Stimulated activated CD4-positive, alpha-beta T cell treated with anti-CD3 and anti-CD28 coated beads, Interleukin-2, amount 100 ng/mL, for 24 hours (primary cell): ENCODE measurements around the gene CACNA2D4.
A peak's percentile ranks its signal among the peaks of the same experiment; 100 is the strongest.

ENCODE experiments used
- DNase-seq, 2 donors: peaks; one replicate each; pipeline ENCODE4 v3.0.0-alpha.2; 2020

Gene CACNA2D4

DNA sequence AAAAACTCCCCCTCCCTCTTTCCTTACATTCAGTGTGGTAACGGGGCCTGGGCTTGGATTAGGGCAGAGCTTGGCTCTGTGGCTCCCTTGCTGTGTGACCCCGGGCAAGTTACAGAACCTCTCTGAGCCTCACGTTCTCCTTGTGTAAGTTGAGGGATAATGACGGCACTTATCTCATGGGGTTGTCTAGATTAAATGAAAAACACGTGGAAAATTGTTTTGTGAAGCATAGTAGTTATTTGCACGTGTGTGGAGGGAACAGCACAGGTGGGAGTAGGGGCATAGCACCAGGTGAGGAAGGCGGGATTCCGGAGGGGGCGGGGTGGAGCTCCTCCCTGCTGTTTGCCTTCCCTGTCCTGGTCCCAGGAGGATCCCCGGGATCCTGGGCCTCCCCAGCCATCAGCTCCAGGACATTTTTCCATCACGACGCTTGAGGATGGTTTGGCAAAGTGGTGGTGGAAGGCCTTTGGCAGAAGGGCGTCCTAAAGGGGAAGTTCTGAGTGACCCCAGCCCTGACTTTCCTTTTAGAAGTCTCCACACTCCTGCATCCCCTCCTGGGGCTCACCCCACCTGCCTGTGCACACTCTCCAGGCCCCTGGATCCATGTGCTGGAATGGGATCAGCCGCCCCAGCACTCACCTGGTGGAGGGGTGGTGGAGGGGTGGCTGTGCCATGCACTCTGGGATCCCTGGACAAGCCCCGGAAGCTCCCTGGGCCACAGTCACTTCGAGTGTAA, 75.4 kb downstream of the CACNA2D4 start:
- no peak for DNase-seq

DNA sequence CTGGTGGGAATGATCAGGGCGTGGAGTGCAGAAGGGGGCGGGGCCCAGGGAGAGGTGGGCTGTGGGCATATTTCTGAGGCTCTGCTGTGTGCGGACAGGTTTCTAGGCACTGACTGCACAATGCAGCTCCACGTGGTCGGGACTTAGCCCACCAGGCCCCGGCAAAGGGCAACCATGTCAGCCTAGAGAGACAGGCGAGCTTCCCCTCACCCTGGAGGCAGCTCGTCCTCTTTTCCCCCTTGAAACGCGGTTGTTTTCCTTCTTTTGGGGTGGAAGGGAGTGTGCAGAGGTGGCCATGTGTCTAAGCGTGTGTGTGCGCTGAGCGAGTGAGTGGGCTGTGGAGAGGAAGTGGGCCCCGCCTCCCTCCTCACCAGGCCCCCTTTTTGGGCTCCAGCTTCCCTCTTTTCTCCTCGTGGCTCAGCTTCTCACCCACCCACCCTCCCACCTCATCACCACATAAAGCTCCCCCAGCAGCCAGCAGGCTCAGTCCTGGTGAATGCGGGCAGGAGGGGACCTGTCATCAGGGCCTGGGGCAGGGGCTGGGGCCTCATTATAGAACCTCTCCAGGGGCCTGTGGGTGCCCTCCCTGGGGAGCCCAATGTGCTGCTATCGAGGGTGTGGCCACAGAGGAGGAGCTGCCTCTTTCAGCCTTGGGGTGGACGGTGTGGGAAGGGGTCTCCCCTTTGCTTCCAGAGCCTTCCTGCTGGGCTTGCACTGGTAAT, 76.1 kb downstream of the CACNA2D4 start:
- no peak for DNase-seq

GRCh38 chr12:1841586-1842182, 76.8 kb downstream of the CACNA2D4 start:
- no peak for DNase-seq

DNA sequence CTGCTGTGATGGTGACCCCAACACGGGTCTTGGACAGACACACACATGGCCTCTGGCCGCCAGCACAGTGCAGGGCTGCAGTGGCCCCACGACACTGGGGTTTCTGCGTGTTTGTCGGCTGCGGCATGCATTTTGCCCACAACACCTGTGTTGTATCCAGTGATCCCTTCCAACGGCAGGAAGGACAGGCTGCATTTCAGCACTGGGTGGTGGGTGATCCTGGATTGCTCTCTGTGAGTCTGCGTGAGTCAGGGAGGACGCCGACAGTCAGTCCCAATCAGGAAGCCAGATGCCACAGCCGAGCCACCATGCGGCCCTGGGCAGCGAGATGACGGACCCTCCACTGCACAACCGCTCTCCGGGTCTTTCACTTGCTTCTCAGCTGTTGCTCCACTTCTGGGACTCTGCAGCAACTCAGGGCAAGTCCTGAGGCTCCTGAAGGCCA, 77.4 kb downstream of the CACNA2D4 start:
- DNase-seq, result no peak

DNA sequence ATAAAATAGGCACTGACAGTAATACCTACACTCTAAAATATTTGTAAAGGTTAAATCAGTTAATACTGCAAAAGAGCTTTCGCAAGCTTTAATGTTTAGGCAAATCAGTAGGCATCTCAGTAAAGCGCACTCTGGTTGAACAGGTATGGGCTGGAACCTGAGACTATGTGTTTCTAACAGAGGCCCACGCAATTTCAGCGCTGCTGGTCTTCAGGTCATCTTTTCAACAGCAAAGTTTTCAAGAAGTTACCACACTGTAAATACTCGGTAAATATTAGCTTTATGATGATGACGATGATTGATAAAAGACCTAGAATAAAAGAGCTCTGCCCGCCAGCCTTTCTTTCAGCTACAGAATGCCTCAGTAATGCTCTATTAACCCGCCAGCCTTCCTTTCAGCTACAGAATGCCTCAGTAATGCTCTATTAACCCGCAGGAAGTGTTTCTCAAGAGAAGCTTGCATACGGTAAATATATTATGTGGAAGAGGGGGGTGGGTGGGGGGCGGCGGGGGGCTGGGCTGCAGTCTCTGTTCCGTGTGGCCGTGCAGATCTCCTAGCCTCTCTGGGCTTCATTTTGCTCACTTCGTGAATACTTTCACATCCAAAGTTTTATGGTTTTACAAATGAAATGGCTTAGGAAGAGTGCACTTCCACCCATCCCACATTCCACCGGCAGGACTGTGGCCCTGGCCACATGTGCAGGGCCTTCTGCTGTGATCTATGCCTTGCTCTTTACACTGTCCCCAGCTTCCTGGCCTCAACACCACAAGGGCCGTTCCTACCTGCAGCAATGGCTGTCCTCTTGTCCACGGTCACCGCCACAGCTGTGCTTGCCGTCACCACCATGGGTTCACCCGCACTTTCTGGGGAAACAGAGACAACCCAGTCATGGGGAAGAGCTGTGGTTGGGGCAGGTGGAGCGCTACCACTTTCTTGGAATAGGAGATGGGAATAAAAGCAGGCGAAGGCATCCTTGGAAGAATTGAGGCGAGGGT, 78.2 kb downstream of the CACNA2D4 start:
- no peak for DNase-seq

GRCh38 chr12:1839464-1839863, 79.0 kb downstream of the CACNA2D4 start:
- DNase-seq, result no peak

GRCh38 chr12:1838994-1839365, 79.5 kb downstream of the CACNA2D4 start:
- DNase-seq, result no peak

GRCh38 chr12:1838205-1838993, 80.1 kb downstream of the CACNA2D4 start:
- DNase-seq, result no peak

DNA sequence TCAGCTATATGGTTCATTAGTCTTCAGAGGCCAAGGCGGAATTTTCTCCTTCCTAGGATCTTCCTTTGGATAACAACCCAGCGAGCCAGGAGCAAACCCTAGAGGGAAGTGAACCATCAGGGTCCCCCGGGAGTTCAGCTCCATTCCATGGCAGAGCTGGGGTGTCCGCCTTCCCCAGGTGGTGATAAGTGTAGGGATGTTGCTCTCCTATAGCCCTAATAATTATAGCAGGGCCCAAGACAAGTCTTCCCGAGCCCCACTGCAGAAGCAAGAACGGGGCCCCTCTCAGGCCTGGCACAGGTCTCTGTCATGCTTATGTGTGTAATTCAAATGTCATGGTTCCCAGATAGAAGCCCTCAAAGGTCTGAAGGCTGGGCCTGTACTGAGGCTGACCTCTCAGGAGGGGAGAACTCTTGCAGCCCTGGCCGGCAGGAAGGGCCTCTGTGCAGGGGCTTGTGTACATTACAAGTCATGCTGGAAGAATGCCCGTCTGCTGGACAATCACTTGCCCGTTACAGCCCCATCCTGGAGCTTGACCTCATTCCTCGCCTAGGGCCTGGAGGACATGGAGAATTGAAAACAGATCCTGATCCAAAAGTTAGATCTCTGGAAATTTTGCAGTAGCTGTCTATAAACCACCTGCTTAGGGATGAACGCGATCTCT, 80.8 kb downstream of the CACNA2D4 start:
- no peak for DNase-seq

- no peak for DNase-seq
These were observed 81.5 kb downstream of the CACNA2D4 start for GRCh38 chr12:1836854-1837421.

- DNase-seq, result no peak
These were observed 82.1 kb downstream of the CACNA2D4 start for GRCh38 chr12:1836241-1836803.

GRCh38 chr12:1835211-1836131, 83.0 kb downstream of the CACNA2D4 start:
- no peak for DNase-seq

- no peak for DNase-seq
These were observed 84.1 kb downstream of the CACNA2D4 start for GRCh38 chr12:1834186-1834925.

DNA sequence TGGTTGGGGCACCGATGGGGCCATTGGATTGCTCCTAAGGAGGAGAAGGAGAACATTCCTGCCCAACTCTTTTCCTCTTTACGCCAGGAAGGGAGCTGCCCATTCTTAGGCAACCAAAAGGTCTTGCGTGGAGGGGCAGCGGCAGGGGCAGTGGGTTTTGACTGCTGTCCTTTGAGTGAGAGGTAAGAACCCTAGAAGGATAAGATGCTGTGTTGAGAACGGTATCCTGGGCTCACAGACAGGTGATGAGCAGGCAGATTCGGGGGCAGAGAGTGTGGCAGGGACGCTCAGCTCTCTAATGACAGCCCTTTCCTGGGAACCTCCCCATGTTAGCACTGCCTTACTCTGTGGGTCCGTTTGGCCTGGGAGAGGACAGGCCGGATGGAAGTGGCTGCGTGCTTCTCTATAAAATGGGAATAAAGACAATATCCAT, 84.8 kb downstream of the CACNA2D4 start:
- DNase-seq, result no peak

- DNase-seq, result no peak
These were observed 85.5 kb downstream of the CACNA2D4 start for GRCh38 chr12:1832801-1833595.

DNA sequence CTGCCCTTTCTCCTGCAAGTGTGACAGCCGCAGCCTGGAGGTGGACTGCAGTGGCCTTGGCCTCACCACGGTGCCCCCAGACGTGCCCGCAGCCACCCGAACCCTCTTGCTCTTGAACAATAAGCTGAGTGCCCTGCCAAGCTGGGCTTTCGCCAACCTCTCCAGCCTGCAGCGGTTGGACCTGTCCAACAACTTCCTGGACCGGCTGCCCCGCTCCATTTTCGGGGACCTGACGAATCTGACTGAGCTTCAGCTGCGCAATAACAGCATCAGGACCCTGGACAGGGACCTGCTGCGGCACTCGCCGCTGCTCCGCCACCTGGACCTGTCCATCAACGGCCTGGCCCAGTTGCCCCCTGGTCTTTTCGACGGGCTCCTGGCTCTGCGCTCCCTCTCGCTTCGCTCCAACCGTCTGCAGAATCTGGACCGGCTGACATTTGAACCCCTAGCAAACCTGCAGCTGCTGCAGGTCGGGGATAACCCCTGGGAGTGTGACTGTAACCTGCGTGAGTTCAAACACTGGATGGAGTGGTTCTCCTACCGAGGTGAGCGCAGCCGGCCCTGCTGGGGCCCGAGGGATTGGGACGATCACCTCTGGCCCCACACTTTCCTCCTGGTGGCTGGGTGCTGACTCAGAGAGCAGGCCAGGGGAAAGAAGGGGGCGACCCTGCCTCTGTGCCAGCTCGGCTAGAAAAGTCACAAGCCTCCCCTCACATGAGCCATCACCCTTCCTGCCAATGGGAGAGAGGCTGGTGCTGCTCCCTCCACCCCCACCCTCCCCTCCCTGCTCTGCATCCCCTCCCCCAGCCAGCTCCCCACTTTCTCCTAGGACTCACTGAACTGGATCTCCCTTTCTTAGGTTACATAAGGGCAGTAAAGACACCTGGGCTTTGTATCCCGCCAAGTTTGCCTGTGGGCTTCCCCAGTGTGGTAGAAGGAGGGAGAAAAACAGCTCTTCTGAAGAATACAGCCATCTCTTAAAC, 87.2 kb downstream of the CACNA2D4 start:
- peak in 1 of 2 donors; percentile 16 for DNase-seq
